GM13977 (cell line): ENCODE results near the gene ZNF429.
"Not testable (repeated sequence)": the region's sequence is repeated elsewhere in the genome, so short reads cannot be mapped to it uniquely, and the experiment has no call there.

Source experiments
- DNase-seq: peaks from one replicate; pipeline ENCODE4 v3.0.0; 2012; ENCODE audit warnings: low spot score
- CTCF ChIP-seq: IDR thresholded peaks from 2 replicates; pipeline ENCODE4 v1.5.1; 2012; ENCODE audit warnings: mild to moderate bottlenecking, control low read depth; ENCODE audit not compliant: insufficient read depth; ENCODE audit errors: extremely low read depth, missing control alignments
- in situ Hi-C: fragments of 300-500 bp; cut with MboI; formaldehyde crosslinking; loops from one replicate; pipeline ENCODE4 v1.12.0; 2022; ENCODE audit warnings: low sequenced_read_pairs, low pct_unique_long_range_greater_than_20kb, mixed read lengths, inconsistent platforms; ENCODE audit not compliant: unreplicated experiment

Gene ZNF429

GRCh38 chr19:21487969-21488368 is 17.4 kb upstream of the ZNF429 start:
- no peak for DNase-seq
- no peak for TF ChIP-seq CTCF
- in situ Hi-C loops, result no loop called here

GRCh38 chr19:21491146-21491545 is 14.3 kb upstream of the ZNF429 start:
- DNase-seq, result no peak
- in situ Hi-C loops, result no loop called here
- no peak for TF ChIP-seq CTCF

- no peak for TF ChIP-seq CTCF
- in situ Hi-C loops, result no loop called here
- DNase-seq, result no peak
Observed at GRCh38 chr19:21492947-21493906, 12.2 kb upstream of the ZNF429 start.

- TF ChIP-seq CTCF, result no peak
- no peak for DNase-seq
- in situ Hi-C loops, result no loop called here
Observed at GRCh38 chr19:21496876-21497275, 8.5 kb upstream of the ZNF429 start.

GRCh38 chr19:21498651-21499050 is 6.8 kb upstream of the ZNF429 start:
- no peak for DNase-seq
- no peak for TF ChIP-seq CTCF
- in situ Hi-C loops, result no loop called here

- in situ Hi-C loops, result no loop called here
- no peak for TF ChIP-seq CTCF
- no peak for DNase-seq
Observed at GRCh38 chr19:21508198-21508597, 2.8 kb downstream of the ZNF429 start.

- DNase-seq, in situ Hi-C loops: not testable (repeated sequence)
Observed at GRCh38 chr19:21511058-21511457, 5.7 kb downstream of the ZNF429 start.

- in situ Hi-C loops, DNase-seq: not testable (repeated sequence)
Observed at GRCh38 chr19:21512609-21513008, 7.2 kb downstream of the ZNF429 start.
